BJ (cell line): ENCODE results near the gene ANO2. TPM values are rescaled to one million over a fixed set of nuclear protein-coding genes. Genes with fewer than 3 reads are reported as not detected.

Experiments used
- CTCF ChIA-PET: fragments of 350-600 bp; formaldehyde crosslinking; extraction: SDS; loops from one replicate; lab custom pipeline; 2021; ENCODE audit warnings: antibody characterized with exemption, inconsistent platforms; lab: Yijun Ruan, JAX
- POLR2A ChIA-PET: fragments of 300-600 bp; sonication (Branson Sonifier 250); formaldehyde crosslinking; extraction: SDS; loops from one replicate; lab custom pipeline; 2021; ENCODE audit warnings: antibody characterized with exemption; lab: Charles Lee
- DNase-seq: peaks from one replicate; pipeline ENCODE4 v3.0.0-alpha.2; 2011; ENCODE audit warnings: low read depth
- H3K27me3 ChIP-seq: 2 replicates; pipeline ENCODE4 v1.6.0; 2011; ENCODE audit warnings: low read length; ENCODE audit not compliant: control insufficient read depth, insufficient read depth
- H3K36me3 ChIP-seq: 2 replicates; pipeline ENCODE4 v1.5.1; 2011; ENCODE audit warnings: low read length; ENCODE audit not compliant: control insufficient read depth, insufficient read depth
- H3K4me3 ChIP-seq: 2 replicates; pipeline ENCODE4 v1.5.1; 2011; ENCODE audit warnings: low read depth, mild to moderate bottlenecking, control low read depth, low read length
- CTCF ChIP-seq: IDR thresholded peaks from 2 replicates; pipeline ENCODE4 v1.5.1; 2011; ENCODE audit warnings: low read depth, mild to moderate bottlenecking, control low read depth, inconsistent platforms, low read length, moderate library complexity; ENCODE audit not compliant: insufficient read depth
- polyA plus RNA-seq: library from polyadenylated mRNA; depleted of rRNA; stranded (reverse); fragments of >200 nt; gene quantifications from 2 replicates; pipeline ENCODE4 v1.2.3, GENCODE V29; 2011

The ANO2 gene
- polyA plus RNA-seq, 1 experiment, result 0.10 TPM

DNA sequence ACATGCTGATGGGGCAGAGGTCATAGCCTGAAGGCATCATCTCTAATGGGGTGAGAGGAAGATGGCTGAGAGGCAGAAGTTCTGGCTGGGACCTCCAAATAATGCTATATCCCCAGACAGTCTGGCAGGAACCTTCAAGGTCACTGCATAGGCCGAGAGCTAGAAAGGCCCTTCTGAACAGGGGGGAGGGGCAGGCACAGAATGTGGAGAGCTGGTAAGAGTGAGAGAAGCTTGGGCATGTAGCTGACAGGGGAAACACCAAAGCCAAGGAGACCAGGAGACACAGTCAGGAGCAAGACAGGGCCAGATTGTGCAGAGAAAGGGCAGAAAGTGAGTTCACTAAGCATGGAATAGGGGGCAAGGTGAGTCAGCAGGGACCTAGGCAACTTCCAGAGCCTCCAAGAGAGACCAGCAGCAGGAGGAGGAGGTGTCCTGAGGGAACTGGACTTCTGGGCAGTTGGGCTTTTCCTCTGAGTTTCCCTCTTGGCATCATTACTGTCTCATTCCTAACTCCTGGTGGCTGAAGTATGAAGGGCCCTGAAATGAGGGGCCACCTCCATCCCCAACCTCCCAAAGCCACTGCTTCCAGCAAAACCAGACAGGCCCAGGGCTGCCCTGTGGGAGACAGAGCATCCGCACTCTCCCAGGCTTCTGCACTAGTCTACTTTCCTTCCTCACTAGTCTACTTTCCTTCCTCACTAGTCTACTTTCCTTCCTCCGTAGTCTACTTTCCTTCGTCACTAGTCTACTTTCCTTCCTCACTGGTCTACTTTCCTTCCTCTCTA lies 17.1 kb downstream of the ANO2 start:
- no peaks in the 10 kb centered on the region for H3K36me3 ChIP-seq
- ChIA-PET CTCF (no interaction called here), POLR2A (no interaction called here)
- DNase-seq, result no peak
- no peak overlapping the region for H3K4me3 ChIP-seq
- no peak for TF ChIP-seq CTCF
- H3K27me3 ChIP-seq, result no peaks in the 10 kb centered on the region; the same call in 1 of the 2 replicates

- H3K36me3 ChIP-seq, result no peaks in the 10 kb centered on the region
- ChIA-PET POLR2A (no interaction called here), CTCF (no interaction called here)
- no peak for TF ChIP-seq CTCF
- no peak overlapping the region for H3K4me3 ChIP-seq
- DNase-seq, result no peak
- H3K27me3 ChIP-seq, result no peaks in the 10 kb centered on the region; the same call in 1 of the 2 replicates
Measured at GRCh38 chr12:5925646-5926045, 19.4 kb downstream of the ANO2 start.

- no peaks in the 10 kb centered on the region for H3K36me3 ChIP-seq
- DNase-seq, result no peak
- no peaks in the 10 kb centered on the region; the same call in 1 of the 2 replicates for H3K27me3 ChIP-seq
- no peak for TF ChIP-seq CTCF
- ChIA-PET POLR2A (no interaction called here), CTCF (no interaction called here)
- H3K4me3 ChIP-seq, result no peak overlapping the region
Measured at GRCh38 chr12:5924342-5924741, 20.7 kb downstream of the ANO2 start.

DNA sequence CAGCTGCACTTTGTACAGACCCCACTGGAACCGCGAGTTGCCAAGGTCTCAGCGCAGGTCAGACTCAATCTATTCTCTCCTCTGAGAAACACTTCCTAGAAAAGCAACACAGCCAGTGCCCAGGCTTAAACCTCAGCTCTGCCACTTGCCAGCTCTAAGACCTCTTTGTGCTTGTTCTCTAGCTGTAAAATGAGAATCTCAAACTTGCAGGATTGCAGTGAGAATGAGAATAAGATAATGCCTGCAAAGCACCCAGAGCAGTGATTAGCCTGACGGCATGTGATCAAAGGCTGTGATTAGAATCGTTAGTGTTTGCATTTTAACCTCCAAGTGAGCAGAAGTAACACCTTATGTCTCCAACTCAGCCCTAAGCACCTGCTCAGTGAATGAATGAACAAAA lies 21.3 kb downstream of the ANO2 start:
- no peaks in the 10 kb centered on the region for H3K36me3 ChIP-seq
- CTCF ChIA-PET, result no interaction called here
- no peak for TF ChIP-seq CTCF
- H3K27me3 ChIP-seq, result no peaks in the 10 kb centered on the region; the same call in 1 of the 2 replicates
- no peak for DNase-seq
- POLR2A ChIA-PET, result no interaction called here
- H3K4me3 ChIP-seq, result no peak overlapping the region

DNA sequence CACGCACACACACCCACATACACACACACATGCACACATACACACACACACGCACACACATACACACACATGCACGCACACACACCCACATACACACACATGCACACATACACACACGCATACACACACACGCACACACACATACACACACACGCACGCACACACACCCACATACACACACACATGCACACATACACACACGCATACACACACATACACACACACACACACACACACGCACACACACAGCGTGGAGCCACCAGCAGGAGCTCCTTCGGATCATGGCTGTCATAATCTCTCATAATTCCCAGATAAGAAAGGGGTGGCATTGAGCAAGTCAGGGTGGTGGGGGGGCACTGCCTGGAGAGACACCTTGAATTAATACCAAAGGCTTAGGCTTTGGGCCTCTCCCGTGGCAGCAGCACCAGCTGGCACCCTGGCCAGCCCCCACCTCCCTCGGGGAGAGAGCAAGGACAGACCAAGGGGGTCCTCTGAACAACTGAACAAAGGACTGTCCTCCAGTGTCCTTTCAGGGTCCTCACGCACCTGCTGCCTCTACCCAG lies 21.9 kb downstream of the ANO2 start:
- POLR2A ChIA-PET, result no interaction called here

More for the DNA sequence above, 21.9 kb downstream of the ANO2 start:
- DNase-seq, result no peak
- Histone ChIP-seq H3K36me3 (no peaks in the 10 kb centered on the region), H3K4me3 (no peak overlapping the region), H3K27me3 (no peaks in the 10 kb centered on the region; the same call in 1 of the 2 replicates)
- CTCF ChIA-PET, result no interaction called here
- TF ChIP-seq CTCF, result no peak
